Gastrocnemius medialis (tissue), 4 donors: ENCODE results near the gene COMMD9. TPM values are rescaled to one million over a fixed set of nuclear protein-coding genes. Genes with fewer than 3 reads are reported as not detected.

Experiments
- ATAC-seq, 2 donors: fragments of 150-250 bp; one replicate each; pipeline ENCODE4 v1.9.1; 2016
- DNase-seq, 2 donors: peaks; one replicate each; pipeline ENCODE4 v3.0.0-alpha.2; 2019
- H3K27ac ChIP-seq, 4 donors: fragments of 200-600 bp; sonication (generic); 1 replicate in 1 of 4; 2 replicates in 3 of 4; pipeline ENCODE4 v1.5.1; 2016 to 2018; ENCODE audit warnings: mild to moderate bottlenecking in 2 of 4, moderate library complexity in 1 of 4
- H3K27me3 ChIP-seq, 3 donors: fragments of 200-600 bp; sonication (generic) in 2 of 3; 1 replicate in 1 of 3; 2 replicates in 2 of 3; pipeline versions ENCODE4 v1.5.1 to v1.6.0; 2016 to 2019; ENCODE audit warnings: mild to moderate bottlenecking in 1 of 3, moderate library complexity in 1 of 3
- H3K36me3 ChIP-seq, 2 donors: fragments of 200-600 bp; sonication (generic) in 1 of 2; one replicate each; pipeline ENCODE4 v1.5.1; 2017 to 2018
- H3K4me1 ChIP-seq, 2 donors: fragments of 200-600 bp; sonication (generic) in 1 of 2; one replicate each; pipeline ENCODE4 v1.5.1; 2016 to 2017; ENCODE audit warnings: mild to moderate bottlenecking in 2 of 2
- H3K4me3 ChIP-seq, 4 donors: fragments of 200-600 bp; sonication (generic) in 3 of 4; 1 replicate in 1 of 4; 2 replicates in 3 of 4; pipeline ENCODE4 v1.5.1; 2016 to 2019; ENCODE audit warnings: mild to moderate bottlenecking in 2 of 4
- H3K9me3 ChIP-seq, 3 donors: fragments of 200-600 bp; sonication (generic) in 2 of 3; 1 replicate in 1 of 3; 2 replicates in 2 of 3; pipeline ENCODE4 v1.5.1; 2016 to 2019
- CTCF ChIP-seq, 5 experiments: fragments of 450-650 bp in 3 of 5; fragments of 200-600 bp in 2 of 5; sonication (generic) in 2 of 5; IDR thresholded peaks in 4 of 5; conservative IDR thresholded peaks in 1 of 5; 1 replicate in 4 of 5; 2 replicates in 1 of 5; pipeline ENCODE4 v1.5.1; 2016 to 2019; ENCODE audit warnings: antibody characterized with exemption in 5 of 5, mild to moderate bottlenecking in 3 of 5, moderate library complexity in 3 of 5
- POLR2A ChIP-seq, 2 donors: fragments of 450-650 bp; IDR thresholded peaks; one replicate each; pipeline ENCODE4 v1.6.1; 2017; ENCODE audit warnings: antibody characterized with exemption in 2 of 2, mild to moderate bottlenecking in 2 of 2, moderate library complexity in 2 of 2
- in situ Hi-C, 4 donors: fragments of 200-750 bp; cut with MboI; loops; one replicate each; pipeline versions ENCODE4 v1.15.0 to v1.8.0; 2017; ENCODE audit warnings: low sequenced_read_pairs in 4 of 4
- intact Hi-C: fragments of 100-400 bp; cut with DNase I; formaldehyde crosslinking; loops from one replicate; pipeline ENCODE4 v1.15.1; 2023; ENCODE audit warnings: low total_unique reads
- total RNA-seq, 4 donors: library from RNA; depleted of rRNA; stranded (reverse); fragments of >200 nt; gene quantifications; one replicate each; pipeline versions ENCODE4 v1.1.0 to v1.2.3, GENCODE V29; 2016

COMMD9 gene
- total RNA-seq, 4 donors from 2014 or later = 51.8 to 68.6 (median 57.7) TPM

GRCh38 chr11:36292311-36292722 is 3.1 kb upstream of the COMMD9 start:
- intact Hi-C loops (no loop called here), in situ Hi-C loops (loop anchor here in 3 of 4 donors (25.0 kb wide), 2 partner anchors 195 to 220 kb away; partner anchors contain the start of gene TRAF6 (in 1 of the 3))
- TF ChIP-seq CTCF (IDR thresholded peaks at IDR 0.05 in 4 of 5, conservative IDR thresholded peaks at IDR 0.05 in 1 of 5) (peak; percentile 13 to 46 (median 39)), POLR2A (IDR thresholded peaks at IDR 0.05) (no peak)
- H3K9me3 ChIP-seq = no peaks in the 10 kb centered on the region
- DNase-seq = no peak
- no peaks in the 10 kb centered on the region for H3K36me3 ChIP-seq
- no peak overlapping the region for H3K4me3 ChIP-seq
- no peaks in the 10 kb centered on the region for H3K27me3 ChIP-seq
- H3K27ac ChIP-seq = no peak overlapping the region
- ATAC-seq = no peak
- H3K4me1 ChIP-seq = peaks cover 13 to 15% of the 10 kb centered on the region in 2 donors

GRCh38 chr11:36288442-36289225 is 590 bp downstream of the COMMD9 start:
- no peaks in the 10 kb centered on the region for H3K27me3 ChIP-seq
- no peaks in the 10 kb centered on the region for H3K9me3 ChIP-seq
- H3K4me3 ChIP-seq = peak overlapping the region; percentile 70 to 86 (median 79)
- no peaks in the 10 kb centered on the region for H3K36me3 ChIP-seq
- DNase-seq (no peak), ATAC-seq (peak in 1 of 2 donors; percentile 16)
- in situ Hi-C loops = loop anchor here in 3 of 4 donors (25.0 kb wide), 2 partner anchors 199 to 224 kb away; partner anchors contain the start of gene TRAF6 (in 1 of the 3)
- peaks cover 13 to 15% of the 10 kb centered on the region in 2 donors for H3K4me1 ChIP-seq
- TF ChIP-seq CTCF (IDR thresholded peaks at IDR 0.05 in 4 of 5, conservative IDR thresholded peaks at IDR 0.05 in 1 of 5) (no peak), POLR2A (IDR thresholded peaks at IDR 0.05) (no peak)
- peak overlapping the region; percentile 63 to 80 (median 68) for H3K27ac ChIP-seq
- intact Hi-C loops = loop anchor here (2.0 kb wide), 2 partner anchors 204 to 626 kb away; partner anchors contain the start of gene TRIM44

GRCh38 chr11:36282926-36283325 is 6.3 kb downstream of the COMMD9 start:
- TF ChIP-seq CTCF (IDR thresholded peaks at IDR 0.05 in 4 of 5, conservative IDR thresholded peaks at IDR 0.05 in 1 of 5) = no peak
- TF ChIP-seq POLR2A (IDR thresholded peaks at IDR 0.05) = no peak
- H3K27ac ChIP-seq = no peak overlapping the region
- in situ Hi-C loops (loop anchor here in 3 of 4 donors (25.0 kb wide), 2 partner anchors 204 to 229 kb away; partner anchors contain the start of gene TRAF6 (in 1 of the 3)), intact Hi-C loops (no loop called here)
- no peak overlapping the region for H3K4me3 ChIP-seq
- no peak for ATAC-seq
- peaks cover 0 to 12% of the 10 kb centered on the region in 2 donors for H3K36me3 ChIP-seq
- no peaks in the 10 kb centered on the region for H3K27me3 ChIP-seq
- no peaks in the 10 kb centered on the region for H3K9me3 ChIP-seq
- no peak for DNase-seq
- peaks cover 10 to 12% of the 10 kb centered on the region in 2 donors for H3K4me1 ChIP-seq

- in situ Hi-C loops = loop anchor here in 3 of 4 donors (25.0 kb wide), 2 partner anchors 205 to 230 kb away; partner anchors contain the start of gene TRAF6 (in 1 of the 3)
- intact Hi-C loops = no loop called here
- Histone ChIP-seq H3K36me3 (peaks cover 0 to 12% of the 10 kb centered on the region in 2 donors), H3K9me3 (no peaks in the 10 kb centered on the region), H3K4me3 (no peak overlapping the region), H3K27me3 (no peaks in the 10 kb centered on the region), H3K27ac (no peak overlapping the region), H3K4me1 (peaks cover 4 to 6% of the 10 kb centered on the region in 2 donors)
- no peak for DNase-seq
- ATAC-seq = no peak
- TF ChIP-seq POLR2A (IDR thresholded peaks at IDR 0.05) = no peak
- no peak for TF ChIP-seq CTCF (IDR thresholded peaks at IDR 0.05 in 4 of 5, conservative IDR thresholded peaks at IDR 0.05 in 1 of 5)
These were observed 7.4 kb downstream of the COMMD9 start for GRCh38 chr11:36281850-36282249.
